Prostate gland (tissue), 2 donors: ENCODE results near the gene ZNF726. TPM values are rescaled to one million over a fixed set of nuclear protein-coding genes. Genes with fewer than 3 reads are reported as not detected.
"Not testable (repeated sequence)": the region's sequence is repeated elsewhere in the genome, so short reads cannot be mapped to it uniquely, and the experiment has no call there.

Experiments
- DNase-seq: peaks from one replicate; pipeline ENCODE4 v3.0.0-alpha.2; 2019; ENCODE audit warnings: low spot score
- H3K27ac ChIP-seq, 2 donors: fragments of 200-600 bp; sonication (generic); 2 replicates each; pipeline ENCODE4 v1.5.1; 2017 to 2019
- H3K27me3 ChIP-seq: fragments of 200-600 bp; sonication (generic); replicated peaks from 2 replicates; pipeline ENCODE4 v1.5.1; 2019; ENCODE audit not compliant: insufficient read depth
- H3K36me3 ChIP-seq, 2 donors: fragments of 200-600 bp; sonication (generic); 1 replicate in 1 of 2; 2 replicates in 1 of 2; pipeline versions ENCODE4 v1.5.1 to v1.8.1; 2017 to 2019
- H3K4me1 ChIP-seq: fragments of 200-600 bp; sonication (generic); replicated peaks from 2 replicates; pipeline ENCODE4 v1.5.1; 2019
- H3K4me3 ChIP-seq, 2 donors: fragments of 200-600 bp; sonication (generic); 2 replicates each; pipeline ENCODE4 v1.5.1; 2017 to 2019
- H3K9me3 ChIP-seq: fragments of 200-600 bp; sonication (generic); 2 replicates; pipeline ENCODE4 v1.5.1; 2017
- POLR2A ChIP-seq: fragments of 450-650 bp; IDR thresholded peaks from one replicate; pipeline ENCODE4 v1.6.1; 2016; ENCODE audit warnings: antibody characterized with exemption, mild to moderate bottlenecking
- POLR2AphosphoS5 ChIP-seq: sonication (generic); formaldehyde crosslinking; IDR thresholded peaks from one replicate; pipeline ENCODE4 v1.6.1; 2017; ENCODE audit warnings: antibody characterized with exemption
- WGBS: methylation state at CpG from one replicate; pipeline ENCODE4 v1.1.5; 2018; 5-methylcytosine and 5-hydroxymethylcytosine counted together
- intact Hi-C: fragments of 100-400 bp; cut with DNase I; formaldehyde crosslinking; loops from one replicate; pipeline ENCODE4 v1.14.2; 2022
- total RNA-seq, 2 donors: library from RNA; depleted of rRNA; stranded (reverse); fragments of >200 nt; gene quantifications; one replicate each; pipeline ENCODE4 v1.1.0, GENCODE V29; 2016
- TF ChIP-seq, protein P1 (sequence below), 4 experiments: fragments of 200-600 bp in 2 of 4; fragments of 450-650 bp in 2 of 4; sonication (generic) in 2 of 4; IDR thresholded peaks; 1 replicate in 3 of 4; 2 replicates in 1 of 4; pipeline ENCODE4 v1.5.1; 2016 to 2019; ENCODE audit warnings: antibody characterized with exemption in 4 of 4, mild to moderate bottlenecking in 2 of 4, moderate library complexity in 2 of 4

Gene ZNF726
- total RNA-seq, 2 donors from 2014 or later, result 3.1 to 6.7 TPM

DNA sequence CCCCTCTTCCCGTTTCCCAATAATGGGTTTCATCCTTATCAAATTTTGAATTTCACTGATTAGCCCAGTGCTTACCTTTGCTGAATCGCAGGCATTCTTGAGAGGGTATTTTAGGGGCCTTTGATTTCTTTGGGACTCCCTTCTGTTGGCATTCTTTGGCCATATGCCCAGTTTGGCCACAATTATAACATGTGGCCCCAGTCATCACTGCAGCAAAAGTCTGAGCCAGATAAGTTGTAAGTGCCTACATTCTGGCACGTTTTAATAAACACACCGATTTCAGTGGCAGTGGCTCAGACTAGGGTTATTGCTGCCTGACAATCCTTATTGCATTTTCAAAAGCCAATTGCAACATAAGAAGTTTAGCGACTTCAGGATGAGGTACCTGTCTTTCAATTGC lies 41.4 kb downstream of the ZNF726 start:
- Histone ChIP-seq H3K4me3 (no peak overlapping the region), H3K4me1 (no peaks in the 10 kb centered on the region), H3K27me3 (no peaks in the 10 kb centered on the region), H3K36me3 (no peaks in the 10 kb centered on the region), H3K9me3 (no peaks in the 10 kb centered on the region), H3K27ac (no peak overlapping the region)
- intact Hi-C loops, result no loop called here
- no peak for DNase-seq
- TF ChIP-seq POLR2AphosphoS5, result no peak
- TF ChIP-seq, protein P1, sequence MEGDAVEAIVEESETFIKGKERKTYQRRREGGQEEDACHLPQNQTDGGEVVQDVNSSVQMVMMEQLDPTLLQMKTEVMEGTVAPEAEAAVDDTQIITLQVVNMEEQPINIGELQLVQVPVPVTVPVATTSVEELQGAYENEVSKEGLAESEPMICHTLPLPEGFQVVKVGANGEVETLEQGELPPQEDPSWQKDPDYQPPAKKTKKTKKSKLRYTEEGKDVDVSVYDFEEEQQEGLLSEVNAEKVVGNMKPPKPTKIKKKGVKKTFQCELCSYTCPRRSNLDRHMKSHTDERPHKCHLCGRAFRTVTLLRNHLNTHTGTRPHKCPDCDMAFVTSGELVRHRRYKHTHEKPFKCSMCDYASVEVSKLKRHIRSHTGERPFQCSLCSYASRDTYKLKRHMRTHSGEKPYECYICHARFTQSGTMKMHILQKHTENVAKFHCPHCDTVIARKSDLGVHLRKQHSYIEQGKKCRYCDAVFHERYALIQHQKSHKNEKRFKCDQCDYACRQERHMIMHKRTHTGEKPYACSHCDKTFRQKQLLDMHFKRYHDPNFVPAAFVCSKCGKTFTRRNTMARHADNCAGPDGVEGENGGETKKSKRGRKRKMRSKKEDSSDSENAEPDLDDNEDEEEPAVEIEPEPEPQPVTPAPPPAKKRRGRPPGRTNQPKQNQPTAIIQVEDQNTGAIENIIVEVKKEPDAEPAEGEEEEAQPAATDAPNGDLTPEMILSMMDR (IDR thresholded peaks at IDR 0.05), result no peak
- no peak for TF ChIP-seq POLR2A
- 88% methylated on average over 5 of the region's 5 CpGs for WGBS

DNA sequence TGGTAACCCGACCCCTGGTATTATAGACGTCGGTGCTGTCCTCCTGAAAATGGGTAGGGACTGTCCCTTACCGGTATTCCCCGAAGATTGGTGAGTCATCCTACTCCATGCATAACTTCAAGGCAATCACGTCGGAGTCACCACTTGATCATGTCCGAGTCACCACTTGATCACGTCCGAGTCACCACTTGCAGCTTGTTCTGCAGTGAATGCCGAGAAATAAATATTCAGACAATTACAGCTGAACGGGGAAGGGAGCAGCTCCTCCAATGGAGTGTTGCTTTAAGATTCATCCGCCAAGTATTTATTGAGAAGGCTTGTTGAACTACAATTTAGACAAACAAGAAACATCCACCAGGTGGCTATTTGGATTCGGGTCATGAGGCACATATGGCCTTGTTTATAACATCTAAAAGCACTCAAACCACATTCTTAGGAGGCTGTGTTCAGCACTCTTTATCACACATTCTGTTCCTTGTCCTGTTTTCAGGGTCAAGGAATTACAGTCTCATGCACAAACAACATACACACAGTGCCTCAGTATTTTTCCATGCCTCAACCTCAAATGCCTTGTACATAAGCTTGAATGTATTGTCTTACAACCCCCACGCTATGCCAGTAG lies 43.1 kb downstream of the ZNF726 start:
- DNase-seq, result no peak

GRCh38 chr19:23963396-23963795 lies 48.7 kb downstream of the ZNF726 start:
- H3K27ac ChIP-seq, DNase-seq, intact Hi-C loops, H3K4me1 ChIP-seq, H3K4me3 ChIP-seq, H3K27me3 ChIP-seq, H3K36me3 ChIP-seq, H3K9me3 ChIP-seq: not testable (repeated sequence)
- whole genome bisulfite sequencing, result 95% methylated on average over 20 of the region's 20 CpGs

More for the DNA sequence above, 43.1 kb downstream of the ZNF726 start:
- 79% methylated on average over 15 of the region's 15 CpGs for WGBS
- no peaks in the 10 kb centered on the region for H3K4me1 ChIP-seq
- no peaks in the 10 kb centered on the region for H3K36me3 ChIP-seq
- intact Hi-C loops, result no loop called here
- TF ChIP-seq POLR2AphosphoS5, result no peak
- TF ChIP-seq POLR2A, result no peak
- H3K27me3 ChIP-seq, result no peaks in the 10 kb centered on the region
- H3K27ac ChIP-seq, result no peak overlapping the region
- no peak overlapping the region for H3K4me3 ChIP-seq
- H3K9me3 ChIP-seq, result no peaks in the 10 kb centered on the region

GRCh38 chr19:23963881-23964280 lies 49.2 kb downstream of the ZNF726 start:
- H3K27me3 ChIP-seq, intact Hi-C loops, H3K9me3 ChIP-seq, H3K36me3 ChIP-seq, H3K27ac ChIP-seq, H3K4me1 ChIP-seq, DNase-seq, H3K4me3 ChIP-seq: not testable (repeated sequence)
- 98% methylated on average over 24 of the region's 25 CpGs for WGBS

DNA sequence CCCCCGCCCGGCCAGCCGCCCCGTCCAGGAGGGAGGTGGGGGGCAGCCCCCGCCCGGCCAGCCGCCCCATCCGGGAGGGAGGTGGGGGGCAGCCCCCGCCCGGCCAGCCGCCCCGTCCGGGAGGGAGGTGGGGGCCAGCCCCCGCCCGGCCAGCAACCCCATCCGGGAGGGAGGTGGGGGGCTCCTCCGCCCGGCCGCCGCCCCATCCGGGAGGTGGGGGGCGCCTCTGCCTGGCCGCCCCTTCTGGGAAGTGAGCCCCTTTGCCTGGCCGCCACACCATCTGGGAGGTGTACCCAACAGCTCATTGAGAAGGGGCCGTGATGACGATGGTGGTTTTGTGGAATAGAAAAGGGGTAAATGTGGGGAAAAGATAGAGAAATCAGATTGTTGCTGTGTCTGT lies 49.6 kb downstream of the ZNF726 start:
- intact Hi-C loops, H3K4me3 ChIP-seq, DNase-seq, H3K27ac ChIP-seq, H3K36me3 ChIP-seq, H3K4me1 ChIP-seq, H3K27me3 ChIP-seq, H3K9me3 ChIP-seq: not testable (repeated sequence)
- WGBS, result 94% methylated on average over 6 of the region's 26 CpGs

DNA sequence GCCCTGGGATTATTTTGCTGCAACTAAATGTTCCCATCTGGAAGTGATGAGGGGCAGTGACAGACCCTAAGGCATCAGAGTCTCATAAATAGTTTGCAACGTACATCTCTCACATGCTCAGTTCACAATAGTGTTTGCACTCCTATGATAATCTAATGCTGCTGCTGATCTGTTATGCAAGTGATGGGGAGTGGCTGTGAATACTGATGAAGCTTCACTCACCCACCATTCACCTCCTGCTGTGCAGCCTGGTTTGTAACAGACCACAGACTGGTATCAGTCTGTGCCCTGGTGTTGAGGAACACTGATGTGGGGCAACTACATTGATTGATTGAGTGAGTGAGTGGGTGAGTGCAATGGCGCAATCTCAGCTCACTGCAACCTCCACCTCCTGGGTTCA lies 54.9 kb downstream of the ZNF726 start:
- 70% methylated on average over 2 of the region's 2 CpGs for WGBS
- H3K27ac ChIP-seq, result no peak overlapping the region
- no peak for DNase-seq

GRCh38 chr19:23971598-23971997 lies 56.9 kb downstream of the ZNF726 start:
- TF ChIP-seq POLR2AphosphoS5 (no peak), POLR2A (no peak)
- TF ChIP-seq, protein P1 (IDR thresholded peaks at IDR 0.05), result no peak
- Histone ChIP-seq H3K9me3 (no peaks in the 10 kb centered on the region), H3K27me3 (peaks cover 7% of the 10 kb centered on the region), H3K27ac (no peak overlapping the region), H3K36me3 (no peaks in the 10 kb centered on the region), H3K4me3 (no peak overlapping the region), H3K4me1 (no peaks in the 10 kb centered on the region)
- intact Hi-C loops, result no loop called here
- WGBS, result 2% methylated on average over 32 of the region's 32 CpGs
- no peak for DNase-seq

More for the DNA sequence above, 54.9 kb downstream of the ZNF726 start:
- no peaks in the 10 kb centered on the region for H3K4me1 ChIP-seq
- H3K36me3 ChIP-seq, result no peaks in the 10 kb centered on the region
- intact Hi-C loops, result loop anchor here (5.0 kb wide), 1 partner anchor 97 kb away; no protein-coding TSS in a partner anchor
- no peak overlapping the region for H3K4me3 ChIP-seq
- H3K27me3 ChIP-seq, result peaks cover 7% of the 10 kb centered on the region
- TF ChIP-seq, protein P1 (IDR thresholded peaks at IDR 0.05), result no peak
- TF ChIP-seq POLR2AphosphoS5 (no peak), POLR2A (no peak)
- H3K9me3 ChIP-seq, result no peaks in the 10 kb centered on the region
